Thoracic aorta (tissue), 2 donors: Measurements from ENCODE around the gene ATXN7. TPM values are rescaled to one million over a fixed set of nuclear protein-coding genes. Genes with fewer than 3 reads are reported as not detected.

Experiments used
- ATAC-seq: fragments of 150-250 bp; one replicate; pipeline ENCODE4 v1.8.0; 2017; ENCODE audit warnings: low read depth; ENCODE audit not compliant: insufficient number of reproducible peaks, low FRiP score
- DNase-seq: peaks from one replicate; pipeline ENCODE4 v3.0.0-alpha.2; 2020; ENCODE audit warnings: low spot score
- H3K27ac ChIP-seq, 2 donors: fragments of 200-600 bp; sonication (generic); 1 replicate in 1 of 2; 2 replicates in 1 of 2; pipeline ENCODE4 v1.5.1; 2016; ENCODE audit warnings: mild to moderate bottlenecking in 2 of 2, moderate library complexity in 2 of 2
- H3K27me3 ChIP-seq: fragments of 200-600 bp; sonication (generic); replicated peaks from 2 replicates; pipeline ENCODE4 v1.6.0; 2016; ENCODE audit warnings: mild to moderate bottlenecking; ENCODE audit not compliant: insufficient read depth
- H3K36me3 ChIP-seq: fragments of 200-600 bp; sonication (generic); one replicate; pipeline ENCODE4 v1.5.1; 2016
- H3K4me1 ChIP-seq, 2 donors: fragments of 200-600 bp; sonication (generic); 1 replicate in 1 of 2; 2 replicates in 1 of 2; pipeline versions ENCODE4 v1.5.1 to v1.6.0; 2016; ENCODE audit warnings: low read depth in 2 of 2, mild to moderate bottlenecking in 1 of 2; ENCODE audit not compliant: control insufficient read depth in 1 of 2
- H3K4me3 ChIP-seq: fragments of 200-600 bp; sonication (generic); 2 replicates; pipeline ENCODE4 v1.5.1; 2016; ENCODE audit warnings: mild to moderate bottlenecking
- H3K9me3 ChIP-seq: fragments of 200-600 bp; sonication (generic); 2 replicates; pipeline ENCODE4 v1.5.1; 2016
- CTCF ChIP-seq: fragments of 200-600 bp; sonication (generic); IDR thresholded peaks from one replicate; pipeline ENCODE4 v1.5.1; 2019; ENCODE audit warnings: antibody characterized with exemption
- total RNA-seq, 2 donors: library from RNA; depleted of rRNA; stranded (reverse); fragments of >200 nt; gene quantifications; one replicate each; pipeline versions ENCODE4 v1.1.0 to v1.2.3, GENCODE V29; 2016

Gene ATXN7
- total RNA-seq, 2 donors from 2014 or later: 32.5 to 38.4 TPM

- Histone ChIP-seq H3K4me1 (peaks cover 0 to 7% of the 10 kb centered on the region in 2 donors), H3K9me3 (no peaks in the 10 kb centered on the region), H3K27ac (no peak overlapping the region), H3K36me3 (no peaks in the 10 kb centered on the region), H3K4me3 (no peak overlapping the region), H3K27me3 (no peaks in the 10 kb centered on the region)
- ATAC-seq (no peak), DNase-seq (no peak)
- no peak for TF ChIP-seq CTCF
These were observed 10.6 kb upstream of the ATXN7 start for GRCh38 chr3:63853106-63853505.

- Histone ChIP-seq H3K9me3 (no peaks in the 10 kb centered on the region), H3K4me1 (peaks cover 0 to 3% of the 10 kb centered on the region in 2 donors), H3K36me3 (no peaks in the 10 kb centered on the region), H3K4me3 (no peak overlapping the region), H3K27me3 (no peaks in the 10 kb centered on the region), H3K27ac (no peak overlapping the region)
- DNase-seq: no peak
- ATAC-seq: no peak
- no peak for TF ChIP-seq CTCF
These were observed 8.2 kb upstream of the ATXN7 start for GRCh38 chr3:63855333-63855940.

GRCh38 chr3:63857311-63857710 lies 6.4 kb upstream of the ATXN7 start:
- Histone ChIP-seq H3K9me3 (no peaks in the 10 kb centered on the region), H3K27me3 (no peaks in the 10 kb centered on the region), H3K4me3 (no peak overlapping the region), H3K4me1 (peaks cover 1 to 4% of the 10 kb centered on the region in 2 donors), H3K27ac (no peak overlapping the region), H3K36me3 (no peaks in the 10 kb centered on the region)
- TF ChIP-seq CTCF: no peak
- ATAC-seq (no peak), DNase-seq (no peak)

GRCh38 chr3:63860776-63861175 lies 2.9 kb upstream of the ATXN7 start:
- no peak for ATAC-seq
- Histone ChIP-seq H3K27me3 (no peaks in the 10 kb centered on the region), H3K27ac (no peak overlapping the region)

GRCh38 chr3:63861306-63861705 lies 2.4 kb upstream of the ATXN7 start:
- no peak overlapping the region for H3K27ac ChIP-seq
- no peaks in the 10 kb centered on the region for H3K9me3 ChIP-seq
- no peak for TF ChIP-seq CTCF
- no peak overlapping the region for H3K4me3 ChIP-seq
- H3K4me1 ChIP-seq: peaks cover 11% of the 10 kb centered on the region in 2 donors
- DNase-seq (no peak), ATAC-seq (no peak)
- no peaks in the 10 kb centered on the region for H3K36me3 ChIP-seq
- H3K27me3 ChIP-seq: no peaks in the 10 kb centered on the region

More at GRCh38 chr3:63860776-63861175, 2.9 kb upstream of the ATXN7 start:
- no peak for TF ChIP-seq CTCF
- Histone ChIP-seq H3K4me3 (no peak overlapping the region), H3K4me1 (peaks cover 11% of the 10 kb centered on the region in 2 donors), H3K36me3 (no peaks in the 10 kb centered on the region), H3K9me3 (no peaks in the 10 kb centered on the region)
- DNase-seq: no peak
